GM06990 (cell line): ENCODE measurements around the gene PCF11.

Experiments
- DNase-seq: peaks from one replicate; pipeline ENCODE4 v3.0.0-alpha.2; 2011; ENCODE audit not compliant: insufficient read length; ENCODE audit errors: extremely low read depth
- H3K27me3 ChIP-seq: replicated peaks from 2 replicates; pipeline ENCODE4 v1.6.0; 2011; ENCODE audit warnings: low read length; ENCODE audit not compliant: control insufficient read depth, insufficient read depth
- H3K36me3 ChIP-seq: 2 replicates; pipeline ENCODE4 v1.5.1; 2011; ENCODE audit warnings: low read length; ENCODE audit not compliant: control insufficient read depth, insufficient read depth
- H3K4me3 ChIP-seq: replicated peaks from 2 replicates; pipeline ENCODE4 v1.5.1; 2011; ENCODE audit warnings: low read depth, mild to moderate bottlenecking, control low read depth, low read length
- TF ChIP-seq, protein P1 (sequence below): IDR thresholded peaks from 2 replicates; pipeline ENCODE4 v1.5.1; 2011; ENCODE audit warnings: low read length, control low read depth, mild to moderate bottlenecking, inconsistent platforms; ENCODE audit not compliant: insufficient read depth, poor library complexity, severe bottlenecking

Gene PCF11

GRCh38 chr11:83140691-83141455 lies 16.1 kb upstream of the PCF11 start:
- Histone ChIP-seq H3K4me3 (no peak overlapping the region), H3K36me3 (no peaks in the 10 kb centered on the region), H3K27me3 (no peaks in the 10 kb centered on the region)
- TF ChIP-seq, protein P1, sequence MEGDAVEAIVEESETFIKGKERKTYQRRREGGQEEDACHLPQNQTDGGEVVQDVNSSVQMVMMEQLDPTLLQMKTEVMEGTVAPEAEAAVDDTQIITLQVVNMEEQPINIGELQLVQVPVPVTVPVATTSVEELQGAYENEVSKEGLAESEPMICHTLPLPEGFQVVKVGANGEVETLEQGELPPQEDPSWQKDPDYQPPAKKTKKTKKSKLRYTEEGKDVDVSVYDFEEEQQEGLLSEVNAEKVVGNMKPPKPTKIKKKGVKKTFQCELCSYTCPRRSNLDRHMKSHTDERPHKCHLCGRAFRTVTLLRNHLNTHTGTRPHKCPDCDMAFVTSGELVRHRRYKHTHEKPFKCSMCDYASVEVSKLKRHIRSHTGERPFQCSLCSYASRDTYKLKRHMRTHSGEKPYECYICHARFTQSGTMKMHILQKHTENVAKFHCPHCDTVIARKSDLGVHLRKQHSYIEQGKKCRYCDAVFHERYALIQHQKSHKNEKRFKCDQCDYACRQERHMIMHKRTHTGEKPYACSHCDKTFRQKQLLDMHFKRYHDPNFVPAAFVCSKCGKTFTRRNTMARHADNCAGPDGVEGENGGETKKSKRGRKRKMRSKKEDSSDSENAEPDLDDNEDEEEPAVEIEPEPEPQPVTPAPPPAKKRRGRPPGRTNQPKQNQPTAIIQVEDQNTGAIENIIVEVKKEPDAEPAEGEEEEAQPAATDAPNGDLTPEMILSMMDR: no peak
- no peak for DNase-seq

DNA sequence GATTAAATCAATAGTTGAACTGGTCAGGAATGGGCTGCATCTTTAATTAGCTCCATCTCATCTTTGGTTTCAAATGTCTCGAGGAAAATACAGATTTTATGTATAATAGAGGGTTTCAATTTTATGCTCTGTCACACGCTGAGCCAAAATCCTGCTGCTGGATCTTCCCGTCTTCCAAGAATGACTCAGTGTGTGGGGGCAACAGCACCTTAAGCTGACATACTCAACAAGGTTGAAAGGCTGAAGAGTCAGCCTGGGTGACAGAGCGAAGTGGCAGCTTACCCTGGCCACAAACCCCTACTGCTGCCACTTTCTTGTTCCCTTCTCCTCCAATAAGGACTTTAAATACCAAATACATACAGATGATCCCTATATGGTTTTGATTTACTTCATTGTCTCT lies 9.0 kb upstream of the PCF11 start:
- no peaks in the 10 kb centered on the region for H3K27me3 ChIP-seq
- TF ChIP-seq, protein P1: no peak
- no peak for DNase-seq
- no peak overlapping the region for H3K4me3 ChIP-seq
- no peaks in the 10 kb centered on the region for H3K36me3 ChIP-seq

DNA sequence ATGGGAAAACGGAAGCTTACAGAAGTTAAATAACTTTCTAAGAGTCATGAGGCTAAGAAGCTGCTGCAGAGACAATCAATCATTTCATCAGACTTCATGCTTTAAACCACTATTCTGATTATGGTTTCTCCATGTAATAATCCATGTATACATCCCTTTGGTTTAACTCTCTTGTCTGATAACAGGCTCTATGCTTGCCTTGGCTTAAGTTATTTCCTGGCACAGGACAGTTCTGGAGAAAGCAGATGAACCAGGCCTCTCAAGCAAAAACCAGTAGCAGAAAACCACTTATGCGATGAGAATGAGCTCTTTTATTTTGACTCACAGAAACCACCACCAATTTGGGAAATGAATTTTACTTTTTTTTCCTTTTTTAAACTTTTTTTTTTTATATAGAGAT lies 6.5 kb upstream of the PCF11 start:
- no peak for DNase-seq
- TF ChIP-seq, protein P1: no peak
- Histone ChIP-seq H3K4me3 (no peak overlapping the region), H3K36me3 (no peaks in the 10 kb centered on the region), H3K27me3 (no peaks in the 10 kb centered on the region)

- DNase-seq: no peak
- H3K36me3 ChIP-seq: no peaks in the 10 kb centered on the region
- no peak overlapping the region for H3K4me3 ChIP-seq
- H3K27me3 ChIP-seq: no peaks in the 10 kb centered on the region
- TF ChIP-seq, protein P1: no peak
Observed at GRCh38 chr11:83151274-83151977, 5.5 kb upstream of the PCF11 start.

GRCh38 chr11:83152264-83152663 lies 4.7 kb upstream of the PCF11 start:
- Histone ChIP-seq H3K36me3 (no peaks in the 10 kb centered on the region), H3K27me3 (no peaks in the 10 kb centered on the region), H3K4me3 (no peak overlapping the region)
- TF ChIP-seq, protein P1: no peak
- no peak for DNase-seq
